HuH-7.5 (cell line): ENCODE data around the gene CHMP2A.
A peak's percentile ranks its signal among the peaks of the same experiment; 100 is the strongest.
"Not testable (repeated sequence)": the region's sequence is repeated elsewhere in the genome, so short reads cannot be mapped to it uniquely, and the experiment has no call there.

Experiments
- DNase-seq: peaks from one replicate; pipeline ENCODE4 v3.0.0; 2011; ENCODE audit warnings: low spot score

CHMP2A gene

DNA sequence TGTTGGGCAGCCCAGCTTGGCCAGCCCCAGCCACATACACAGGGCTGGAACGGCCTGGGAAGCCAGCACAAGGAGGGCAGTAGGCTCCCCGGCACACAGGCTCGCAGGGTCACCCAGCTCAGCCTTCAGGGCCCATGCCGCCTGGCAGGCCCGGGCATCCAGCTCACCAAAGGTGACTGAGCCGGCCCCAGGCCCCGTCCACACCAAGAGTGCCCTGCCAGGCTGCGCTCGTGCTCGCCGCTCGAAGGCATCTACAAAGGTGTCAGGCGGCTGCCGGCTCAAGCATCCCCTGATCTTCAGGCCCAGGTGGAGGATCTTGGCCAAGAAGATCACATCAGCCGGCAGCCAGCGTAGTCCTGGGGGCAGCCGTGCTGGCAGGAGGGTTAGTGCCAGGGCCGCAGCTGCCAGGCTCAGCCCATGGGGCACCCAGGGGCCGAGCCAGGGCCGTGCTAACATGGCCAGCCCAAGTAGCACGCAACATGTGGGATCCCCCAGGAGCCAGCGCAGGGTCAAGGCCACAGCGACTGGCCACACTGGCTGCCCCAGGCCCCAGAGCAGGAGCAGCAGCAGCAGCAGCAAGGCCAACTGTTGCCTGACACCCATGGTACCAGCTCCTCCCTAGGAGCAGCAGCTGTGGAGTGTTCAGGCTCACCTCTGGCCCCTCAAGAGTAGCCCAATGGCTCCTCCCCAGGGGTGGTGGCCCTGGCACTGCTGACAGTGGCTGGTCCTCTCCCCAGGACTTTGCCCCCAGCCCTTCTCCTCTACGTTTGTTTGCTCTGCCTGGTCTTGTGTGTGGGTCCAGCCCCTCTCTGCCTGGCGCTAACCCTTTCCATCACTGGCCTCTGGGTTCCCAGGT, 43.3 kb downstream of the CHMP2A start, which contains the start of gene SLC27A5:
Gene SLC27A5, minus strand, starts transcription at position 640 of the 856 bp plus-strand sequence. Its CDS starts 37 bp downstream, at position 603.
- peak; percentile 54 for DNase-seq

DNA sequence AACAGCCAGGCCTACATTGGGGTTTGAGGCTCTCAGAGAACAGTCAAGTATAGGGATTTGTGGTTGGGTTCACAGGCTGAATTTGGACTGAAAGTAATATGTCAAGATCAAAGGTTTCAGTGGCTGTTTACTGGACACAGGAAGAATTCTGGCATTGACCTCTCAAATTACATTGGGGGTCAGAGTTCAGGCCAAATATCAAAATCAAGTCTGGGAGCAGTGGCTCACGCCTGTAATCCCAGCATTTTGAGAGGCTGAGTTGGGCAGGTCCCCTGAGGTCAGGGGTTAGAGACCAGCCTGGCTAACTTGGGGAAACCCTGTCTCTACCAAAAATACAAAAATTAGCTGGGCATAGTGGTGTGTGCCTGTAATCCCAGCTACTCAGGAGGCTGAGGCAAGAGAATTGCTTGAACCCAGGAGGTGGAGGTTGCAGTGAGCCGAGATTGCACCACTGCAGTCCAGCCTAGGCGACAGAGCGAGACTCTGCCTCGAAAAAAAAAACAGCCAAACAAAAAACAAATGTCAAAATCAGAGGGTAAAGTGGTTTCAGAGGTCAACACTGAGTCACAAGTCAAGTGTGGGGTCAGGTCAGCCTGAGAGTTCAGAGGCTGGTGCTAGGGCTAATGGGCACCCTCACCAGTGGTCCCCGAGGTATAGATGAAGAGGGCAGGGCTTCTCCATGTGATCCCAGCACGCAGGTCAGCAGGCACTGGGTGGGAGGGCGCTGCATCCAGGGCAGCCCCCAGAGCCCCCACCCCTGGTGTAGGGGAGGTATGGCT, 44.6 kb downstream of the CHMP2A start:
- no peak for DNase-seq

DNA sequence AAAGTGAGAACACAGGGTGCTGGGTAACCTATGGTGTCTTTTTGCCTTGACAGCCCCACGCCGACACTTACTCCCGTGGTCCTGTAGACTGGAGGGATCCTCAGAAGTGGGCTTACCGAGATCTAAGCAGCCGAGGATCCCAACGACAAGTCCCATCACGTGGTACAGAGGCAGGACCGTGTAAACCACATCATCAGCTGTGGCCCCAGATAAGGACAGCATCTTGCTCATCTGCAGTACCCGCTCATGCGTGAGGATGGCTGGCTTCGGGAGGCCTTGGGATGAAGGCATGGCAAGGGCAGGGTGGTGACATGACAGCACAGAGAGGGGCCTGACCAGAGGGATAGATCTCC, 45.2 kb downstream of the CHMP2A start:
- DNase-seq = no peak

DNA sequence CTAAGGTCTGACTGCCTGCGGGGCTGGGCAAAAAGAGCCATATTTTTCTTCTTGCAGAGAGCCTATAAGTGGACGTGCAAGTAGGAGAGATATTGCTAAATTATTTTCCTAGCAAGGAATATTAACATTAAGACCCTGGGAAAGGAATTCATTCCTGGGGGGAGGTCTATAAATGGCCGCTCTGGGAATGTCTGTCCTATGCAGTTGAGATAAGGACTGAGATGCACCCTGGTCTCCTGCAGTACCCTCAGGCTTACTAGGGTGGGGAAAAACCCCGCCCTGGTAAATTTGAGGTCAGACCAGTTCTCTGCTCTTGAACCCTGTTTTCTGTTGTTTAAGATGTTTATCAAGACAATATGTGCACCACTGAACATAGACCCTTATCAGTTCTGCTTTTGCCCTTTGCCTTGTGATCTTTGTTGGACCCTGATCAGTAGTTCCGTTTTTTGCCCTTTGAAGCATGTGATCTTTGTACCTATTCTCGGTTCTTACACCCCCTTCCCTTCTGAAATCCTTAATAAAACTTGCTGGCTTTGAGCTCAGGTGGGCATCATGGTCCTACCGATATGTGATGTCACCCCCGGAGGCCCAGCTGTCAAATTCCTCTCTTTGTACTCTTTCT, 47.2 kb downstream of the CHMP2A start:
- DNase-seq = not testable (repeated sequence)
